Epithelial cell of prostate (primary cell): Measurements from ENCODE around the gene RIMS1.

ENCODE experiments used
- DNase-seq: peaks from one replicate; pipeline ENCODE4 v3.0.0-alpha.2; 2011; ENCODE audit warnings: low read depth, low spot score
- H3K27ac ChIP-seq: fragments of 450-650 bp; 2 replicates; pipeline ENCODE4 v1.5.1; 2017; ENCODE audit warnings: mild to moderate bottlenecking

The RIMS1 gene, protein sequence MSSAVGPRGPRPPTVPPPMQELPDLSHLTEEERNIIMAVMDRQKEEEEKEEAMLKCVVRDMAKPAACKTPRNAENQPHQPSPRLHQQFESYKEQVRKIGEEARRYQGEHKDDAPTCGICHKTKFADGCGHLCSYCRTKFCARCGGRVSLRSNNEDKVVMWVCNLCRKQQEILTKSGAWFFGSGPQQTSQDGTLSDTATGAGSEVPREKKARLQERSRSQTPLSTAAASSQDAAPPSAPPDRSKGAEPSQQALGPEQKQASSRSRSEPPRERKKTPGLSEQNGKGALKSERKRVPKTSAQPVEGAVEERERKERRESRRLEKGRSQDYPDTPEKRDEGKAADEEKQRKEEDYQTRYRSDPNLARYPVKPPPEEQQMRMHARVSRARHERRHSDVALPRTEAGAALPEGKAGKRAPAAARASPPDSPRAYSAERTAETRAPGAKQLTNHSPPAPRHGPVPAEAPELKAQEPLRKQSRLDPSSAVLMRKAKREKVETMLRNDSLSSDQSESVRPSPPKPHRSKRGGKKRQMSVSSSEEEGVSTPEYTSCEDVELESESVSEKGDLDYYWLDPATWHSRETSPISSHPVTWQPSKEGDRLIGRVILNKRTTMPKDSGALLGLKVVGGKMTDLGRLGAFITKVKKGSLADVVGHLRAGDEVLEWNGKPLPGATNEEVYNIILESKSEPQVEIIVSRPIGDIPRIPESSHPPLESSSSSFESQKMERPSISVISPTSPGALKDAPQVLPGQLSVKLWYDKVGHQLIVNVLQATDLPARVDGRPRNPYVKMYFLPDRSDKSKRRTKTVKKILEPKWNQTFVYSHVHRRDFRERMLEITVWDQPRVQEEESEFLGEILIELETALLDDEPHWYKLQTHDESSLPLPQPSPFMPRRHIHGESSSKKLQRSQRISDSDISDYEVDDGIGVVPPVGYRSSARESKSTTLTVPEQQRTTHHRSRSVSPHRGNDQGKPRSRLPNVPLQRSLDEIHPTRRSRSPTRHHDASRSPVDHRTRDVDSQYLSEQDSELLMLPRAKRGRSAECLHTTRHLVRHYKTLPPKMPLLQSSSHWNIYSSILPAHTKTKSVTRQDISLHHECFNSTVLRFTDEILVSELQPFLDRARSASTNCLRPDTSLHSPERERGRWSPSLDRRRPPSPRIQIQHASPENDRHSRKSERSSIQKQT (N-terminal part only)

DNA sequence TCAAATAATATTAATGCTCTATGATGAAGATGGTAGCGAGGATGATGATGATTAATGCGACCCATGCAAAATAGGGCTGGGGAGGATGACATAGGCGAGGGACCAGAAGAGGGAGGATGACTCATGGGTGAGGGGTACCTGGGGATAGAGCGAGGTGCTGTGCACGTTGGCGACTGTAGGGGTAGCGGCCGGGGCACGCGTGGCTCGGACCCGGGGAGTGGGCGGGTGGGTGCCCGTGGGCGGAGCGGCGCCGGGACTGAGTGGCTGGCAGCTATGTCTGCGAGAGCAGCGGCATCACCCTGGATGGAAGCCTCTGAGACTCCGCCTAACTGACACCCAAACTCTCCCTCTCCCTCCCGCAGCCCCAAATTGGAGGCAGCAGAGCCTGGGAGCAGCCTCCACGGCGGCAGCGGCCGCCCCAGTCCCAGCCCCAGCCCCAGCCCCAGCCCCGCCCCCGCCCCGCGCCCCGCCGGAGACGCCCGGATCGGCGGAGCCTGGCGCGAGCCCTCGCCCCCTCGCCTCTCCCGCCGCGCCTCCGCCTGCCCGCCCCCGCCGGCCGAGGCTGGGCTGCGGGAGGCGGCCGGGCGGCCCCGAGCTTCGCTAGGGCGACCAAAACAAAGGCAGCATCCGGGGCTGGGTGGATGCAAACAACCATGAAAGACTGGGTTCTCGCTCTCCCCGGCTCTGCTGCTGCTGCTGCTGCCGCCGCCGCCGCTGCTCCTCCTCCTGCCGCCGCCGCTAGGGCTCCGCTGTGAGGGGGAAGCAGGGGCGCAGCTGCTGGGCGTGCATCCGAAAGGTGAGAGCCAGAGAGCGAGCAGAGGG lies at the start of gene RIMS1:
Gene RIMS1, plus strand, starts transcription at position 367 of the 822 bp plus-strand sequence. CDS start 474 bp downstream, outside the sequence.
- no peak for DNase-seq
- no peak within 1 kb of the TSS for H3K27ac ChIP-seq

DNA sequence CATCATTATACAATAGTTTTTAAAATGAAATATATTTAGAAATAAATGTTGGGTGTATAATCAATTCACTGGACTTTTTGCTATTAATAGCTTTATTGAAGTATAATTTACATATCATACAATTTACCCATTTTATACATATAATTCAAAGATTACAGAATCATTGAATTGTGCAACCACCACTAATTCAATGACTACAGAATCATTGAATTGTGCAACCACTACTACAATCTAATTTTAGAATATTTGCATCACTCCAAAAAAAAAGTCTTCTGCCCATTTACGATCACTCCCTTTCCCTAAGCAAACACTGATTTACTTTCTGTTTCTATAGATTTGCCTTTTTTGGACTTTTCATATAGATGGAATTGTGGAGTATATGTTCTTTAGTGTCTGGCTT lies 35.1 kb upstream of the RIMS1 start:
- no peak for DNase-seq
- no peak overlapping the region for H3K27ac ChIP-seq

DNA sequence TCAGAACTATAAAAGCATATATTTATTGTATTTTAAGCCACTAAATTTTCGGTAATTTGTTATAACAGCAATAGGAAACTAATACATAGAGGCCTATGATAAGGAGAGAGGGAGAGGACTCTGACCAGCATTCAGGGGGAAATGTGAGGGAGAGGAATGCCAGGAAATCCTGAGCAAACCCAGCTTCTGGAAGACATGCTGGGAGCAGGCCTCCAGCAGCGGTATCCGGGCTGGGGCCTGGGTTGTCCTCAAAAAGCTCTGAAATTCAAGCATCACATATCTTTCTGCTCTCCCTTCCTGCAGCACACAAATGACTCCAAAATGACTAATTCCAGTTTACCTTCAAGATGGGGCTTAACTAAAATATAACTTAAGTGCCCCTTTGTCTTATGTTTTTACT lies 33.4 kb upstream of the RIMS1 start:
- DNase-seq, result no peak
- no peak overlapping the region for H3K27ac ChIP-seq

DNA sequence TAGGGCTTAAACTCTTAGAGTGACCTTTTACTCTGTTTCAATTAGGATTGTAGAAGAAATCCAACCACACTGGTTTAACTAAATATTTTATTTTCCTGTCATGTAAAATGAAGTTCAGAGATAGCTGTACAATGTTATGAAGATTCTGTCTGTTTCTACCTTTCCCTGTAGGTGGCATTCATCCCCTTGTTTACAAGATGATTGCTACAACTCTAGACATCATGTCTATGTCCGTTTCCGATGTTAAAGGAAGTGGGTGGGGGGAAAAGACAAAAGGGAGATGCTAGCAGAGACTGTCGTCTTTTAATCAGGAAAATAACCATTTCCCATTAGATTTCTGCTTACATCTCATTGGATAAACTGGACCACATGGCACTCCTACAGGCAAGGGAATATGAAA lies 30.9 kb upstream of the RIMS1 start:
- DNase-seq, result no peak
- no peak overlapping the region for H3K27ac ChIP-seq

DNA sequence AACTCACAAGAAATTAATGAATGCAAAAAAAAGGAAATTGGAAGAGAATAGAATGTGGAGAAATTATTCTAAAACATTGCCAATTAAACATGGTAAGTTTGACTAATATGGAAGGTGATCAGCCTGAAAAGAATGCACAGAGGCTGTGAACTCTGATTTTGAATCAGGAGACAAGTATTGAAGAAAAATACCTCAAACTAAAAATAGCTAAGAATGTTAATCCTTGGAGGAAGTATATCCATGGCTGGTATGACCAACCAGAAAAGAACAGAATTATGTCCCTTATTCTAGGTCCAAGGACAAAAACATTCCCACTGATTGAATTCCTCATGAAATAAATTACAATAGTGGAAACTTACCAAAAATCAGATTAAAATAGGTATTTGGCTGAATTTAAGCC lies 7.3 kb upstream of the RIMS1 start:
- DNase-seq, result no peak
- no peak overlapping the region for H3K27ac ChIP-seq

DNA sequence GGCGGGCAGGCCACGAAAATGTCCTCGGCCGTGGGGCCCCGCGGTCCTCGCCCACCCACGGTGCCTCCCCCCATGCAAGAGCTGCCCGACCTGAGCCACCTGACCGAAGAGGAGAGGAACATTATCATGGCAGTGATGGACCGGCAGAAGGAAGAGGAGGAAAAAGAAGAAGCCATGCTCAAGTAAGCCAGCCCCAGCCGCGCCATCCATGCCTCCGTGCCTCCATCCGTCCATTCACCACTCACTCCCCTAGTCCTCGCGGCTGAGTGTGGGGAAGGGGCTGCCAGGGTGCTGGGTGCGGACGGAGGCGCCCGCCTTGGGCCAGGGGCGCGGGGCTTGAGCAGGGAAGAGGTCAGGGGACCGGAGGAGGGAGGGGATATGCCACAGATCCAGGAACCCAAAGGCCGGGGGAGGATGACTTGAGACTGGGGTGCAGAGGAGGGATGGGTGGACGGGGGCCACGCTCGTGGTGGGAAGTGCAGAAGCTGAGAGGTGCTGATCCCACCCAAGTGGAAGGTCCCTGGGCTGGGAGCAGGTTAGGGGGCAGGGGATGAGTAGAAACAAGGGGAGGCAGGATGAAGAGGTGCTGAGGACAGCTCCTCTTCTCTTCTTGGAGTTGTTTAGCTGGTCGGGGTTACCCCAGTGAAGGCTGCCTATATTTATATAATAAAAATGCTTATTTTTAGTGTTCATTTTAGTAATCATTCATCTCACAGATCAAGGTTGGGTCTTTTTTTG lies 825 bp downstream of the RIMS1 start:
- DNase-seq, result no peak
- no peak overlapping the region for H3K27ac ChIP-seq

DNA sequence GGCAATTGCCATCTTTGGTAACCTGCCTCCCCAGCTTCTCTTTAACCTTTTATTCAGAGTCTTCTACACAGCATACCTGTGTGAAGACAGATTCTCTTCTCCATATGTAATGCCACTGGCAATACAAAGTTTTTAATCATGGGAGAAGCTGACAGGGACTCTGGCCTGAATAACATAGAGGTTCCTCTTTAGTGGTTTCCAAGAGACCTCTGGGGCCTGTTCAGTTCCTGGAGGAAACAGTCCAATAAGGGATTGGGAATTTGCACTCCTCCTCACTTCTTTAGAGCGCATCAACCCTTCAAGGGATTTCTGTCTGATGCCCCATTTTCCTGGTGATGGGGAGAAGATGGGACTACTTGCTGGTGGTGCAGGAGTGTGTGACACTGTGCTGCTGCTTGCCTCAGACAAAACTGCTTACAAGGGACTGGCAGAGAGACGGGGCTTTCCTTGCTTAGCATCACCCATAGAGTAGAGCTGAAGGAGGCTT lies 1.4 kb downstream of the RIMS1 start:
- H3K27ac ChIP-seq, result no peak overlapping the region
- DNase-seq, result no peak

DNA sequence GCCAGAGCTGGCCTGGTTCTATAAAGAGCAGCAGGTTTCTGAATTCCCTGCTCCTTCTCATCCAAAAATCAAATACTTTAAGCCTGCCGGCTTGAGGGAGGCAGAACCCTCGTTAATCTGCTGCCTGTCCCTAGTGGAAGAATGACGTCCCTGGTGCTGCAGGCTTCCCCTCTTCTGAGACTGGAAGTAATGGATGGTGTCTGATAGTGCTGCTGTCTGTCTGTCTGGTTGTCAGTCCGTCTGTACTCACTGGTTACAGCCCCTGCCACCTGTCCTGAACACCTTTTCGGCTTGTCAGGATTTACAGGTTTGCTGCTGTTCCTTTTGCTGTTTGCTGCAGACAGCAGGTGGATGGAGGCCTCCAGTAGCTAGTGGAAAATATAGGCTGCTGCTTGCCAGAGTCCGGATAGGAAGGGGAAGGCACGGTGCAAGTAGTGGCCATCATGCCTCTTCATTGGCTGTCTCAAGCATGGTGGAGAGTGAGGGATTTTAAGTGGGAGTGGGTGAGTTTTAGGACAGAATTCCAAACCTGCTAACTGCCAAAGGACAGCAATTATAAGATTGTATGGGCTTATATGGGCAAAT lies 2.5 kb downstream of the RIMS1 start:
- H3K27ac ChIP-seq, result no peak overlapping the region
- DNase-seq, result no peak

DNA sequence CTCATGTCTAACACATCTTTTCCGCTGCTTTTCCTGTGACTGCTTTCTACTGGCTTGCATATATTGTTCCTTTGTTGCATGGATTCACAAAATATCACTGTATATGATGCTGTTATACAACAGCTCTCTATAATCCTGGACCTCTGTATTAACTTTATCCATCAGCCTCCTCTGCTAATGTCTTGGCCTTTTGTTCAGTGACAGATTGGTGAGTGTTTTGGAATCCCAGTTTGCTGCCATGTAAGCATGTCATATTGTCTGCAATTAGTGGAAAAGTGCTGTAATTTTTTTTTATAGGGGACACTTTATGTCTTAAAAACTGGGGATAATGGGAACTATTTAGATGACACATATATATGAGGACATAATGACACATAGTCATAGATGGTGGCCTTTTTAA lies 3.0 kb downstream of the RIMS1 start:
- H3K27ac ChIP-seq, result no peak overlapping the region
- DNase-seq, result no peak

DNA sequence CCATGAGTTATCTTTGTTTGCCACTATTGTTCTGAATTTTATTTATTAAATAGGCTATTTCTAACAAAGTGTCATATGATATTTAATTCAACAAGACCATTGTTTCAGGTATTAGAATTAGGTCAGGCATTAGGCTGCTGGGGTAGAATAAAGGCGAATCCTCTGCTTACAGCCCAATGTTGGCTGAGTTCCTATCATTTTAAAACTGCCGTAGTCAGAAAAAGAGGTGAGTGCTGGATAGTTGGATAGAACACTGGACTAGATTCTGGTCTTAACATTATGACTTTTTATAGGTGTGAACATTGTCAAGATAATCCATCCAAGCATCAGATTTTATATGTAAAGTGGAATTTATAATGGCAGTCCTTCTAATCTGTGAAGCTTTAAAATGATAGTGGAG lies 6.3 kb downstream of the RIMS1 start:
- H3K27ac ChIP-seq, result no peak overlapping the region
- DNase-seq, result no peak

DNA sequence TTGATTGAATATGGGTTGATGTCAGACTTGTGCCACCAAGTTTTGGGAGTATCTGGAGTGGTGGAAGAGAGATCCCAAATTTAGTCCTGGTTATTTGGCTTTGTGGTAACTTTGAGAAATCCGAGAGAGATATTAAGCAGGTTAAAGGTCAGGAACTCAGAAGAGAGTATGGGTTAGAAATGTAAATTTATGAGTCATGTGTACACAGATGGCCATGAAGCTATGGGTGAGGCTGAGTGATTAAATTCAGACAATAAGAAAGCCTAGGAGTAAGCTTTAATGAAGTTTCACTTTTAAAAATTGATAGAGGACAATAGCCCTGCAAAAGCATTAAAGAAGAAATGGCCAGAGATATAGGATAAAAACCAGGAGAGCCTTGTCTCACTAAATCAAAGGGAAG lies 14.3 kb downstream of the RIMS1 start:
- DNase-seq, result no peak
- H3K27ac ChIP-seq, result no peak overlapping the region

DNA sequence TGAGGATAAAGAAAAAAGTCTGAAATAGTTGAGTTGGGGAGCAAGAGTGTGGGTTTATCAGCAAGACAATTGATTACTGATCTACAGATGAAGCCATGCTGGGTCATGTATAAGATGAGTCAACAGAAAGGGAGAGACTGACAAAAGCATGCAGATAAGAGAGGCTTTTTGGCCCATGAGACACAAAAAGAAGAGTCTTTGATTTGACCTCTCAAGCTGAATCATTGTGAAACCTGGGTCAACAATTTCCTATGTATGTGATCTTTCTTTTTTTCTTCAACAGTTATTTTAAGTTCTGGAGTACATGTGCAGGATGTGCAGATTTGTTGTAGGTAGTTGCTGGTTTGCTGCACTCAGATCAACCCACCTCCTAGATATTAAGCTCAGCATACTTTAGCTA lies 15.9 kb downstream of the RIMS1 start:
- no peak for DNase-seq
- H3K27ac ChIP-seq, result no peak overlapping the region

DNA sequence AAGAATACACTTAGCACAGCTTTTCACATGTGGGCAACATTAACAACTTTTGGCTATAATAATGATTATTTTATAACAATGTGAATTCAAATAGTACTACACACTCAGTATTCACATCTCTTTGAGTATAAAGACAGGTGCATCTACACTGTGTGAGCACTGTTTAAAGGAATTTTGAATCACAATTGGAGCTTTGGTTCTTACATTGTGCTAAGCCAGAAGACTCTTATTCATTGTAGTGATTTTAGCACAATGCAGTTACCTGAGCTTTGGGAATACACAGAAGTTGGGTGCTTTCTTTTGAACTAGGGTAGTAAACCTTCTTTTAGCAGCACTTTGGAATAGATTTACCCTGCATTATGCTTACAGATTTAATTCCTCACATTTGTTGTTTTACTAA lies 20.5 kb downstream of the RIMS1 start:
- no peak overlapping the region for H3K27ac ChIP-seq
- DNase-seq, result no peak

DNA sequence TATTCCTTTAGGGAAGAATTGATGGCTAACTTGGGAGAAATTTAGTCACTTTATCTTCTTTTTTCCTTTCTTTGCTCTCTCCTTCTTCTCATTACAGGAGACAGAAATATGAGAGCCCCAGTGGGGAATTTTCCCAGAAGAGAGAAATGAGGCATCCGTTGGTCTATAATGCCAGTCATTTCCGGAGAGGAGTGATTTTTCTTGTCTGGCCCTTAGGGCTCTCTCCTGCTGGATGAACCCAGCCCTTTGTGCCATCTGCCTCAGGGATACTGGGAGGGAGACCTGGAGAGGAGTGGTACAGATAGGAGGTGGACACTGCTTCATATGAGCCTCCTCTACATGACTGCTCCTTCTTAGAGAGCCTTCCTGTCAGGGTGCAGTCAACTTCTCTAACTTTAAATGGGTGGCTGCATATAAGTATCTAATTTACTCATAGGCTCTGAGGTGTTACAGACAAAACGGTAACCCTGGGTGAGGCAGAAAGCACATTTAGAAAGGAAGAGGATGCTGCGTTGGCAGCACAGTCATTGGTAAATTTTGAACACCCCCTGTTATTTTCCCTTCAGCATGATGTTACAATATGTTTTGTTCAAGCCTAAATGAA lies 21.9 kb downstream of the RIMS1 start:
- DNase-seq, result no peak
- no peak overlapping the region for H3K27ac ChIP-seq

DNA sequence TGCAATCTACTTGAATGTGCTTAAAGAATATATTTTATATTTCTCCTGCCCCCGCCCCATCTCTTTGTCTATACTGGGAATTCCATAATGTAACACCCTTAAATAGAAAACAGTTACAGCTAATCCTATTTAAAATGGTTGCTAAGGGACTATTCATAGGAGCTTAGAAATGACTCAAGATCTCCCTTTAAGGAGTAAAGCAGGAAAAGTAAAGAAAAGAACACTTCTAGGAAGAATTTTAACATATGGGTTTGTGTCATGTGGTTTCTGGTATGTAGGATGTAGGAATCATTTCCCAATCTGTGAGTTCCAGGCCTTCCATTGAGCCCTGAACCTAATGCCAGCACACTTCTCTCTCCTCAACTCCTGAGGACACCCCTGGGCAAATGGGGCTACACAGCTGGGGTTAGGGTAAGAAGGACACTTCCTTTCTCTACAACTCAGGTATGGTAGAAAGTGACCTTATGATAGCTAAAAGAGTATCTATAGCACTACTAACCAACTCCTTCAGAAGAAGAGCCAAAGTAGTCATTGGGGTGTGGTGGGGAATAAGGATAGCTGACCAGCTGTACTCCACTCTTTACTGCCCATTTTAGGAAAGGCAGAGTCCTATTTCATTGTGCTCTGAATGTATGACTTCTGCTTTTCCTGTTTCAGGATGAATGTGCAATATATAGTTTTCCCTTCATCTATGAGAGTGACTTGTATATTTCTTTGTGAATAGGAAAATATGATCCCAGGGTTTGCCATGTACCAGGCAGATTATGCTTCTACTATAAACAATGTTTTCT lies 27.3 kb downstream of the RIMS1 start:
- no peak for DNase-seq
- no peak overlapping the region for H3K27ac ChIP-seq

DNA sequence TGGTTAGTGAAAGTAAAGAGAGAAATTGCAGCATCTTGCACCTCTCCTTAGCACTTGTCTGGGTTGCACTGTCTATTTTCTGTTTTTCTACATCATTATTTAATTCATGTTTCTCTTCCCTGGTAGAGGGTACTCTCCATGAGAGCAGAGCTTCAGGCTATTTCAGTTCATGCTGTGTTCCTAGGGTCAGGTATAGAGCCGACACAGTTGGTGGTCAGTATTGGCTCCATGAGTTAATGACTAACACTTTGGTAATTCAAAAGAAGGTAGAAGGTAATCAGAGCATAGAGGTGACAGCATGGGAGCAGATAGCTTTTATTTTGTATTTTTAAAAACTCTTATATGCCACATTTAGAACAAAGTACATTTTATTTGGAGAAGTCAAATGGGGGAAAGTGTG lies 42.7 kb downstream of the RIMS1 start:
- DNase-seq, result no peak
- H3K27ac ChIP-seq, result no peak overlapping the region

DNA sequence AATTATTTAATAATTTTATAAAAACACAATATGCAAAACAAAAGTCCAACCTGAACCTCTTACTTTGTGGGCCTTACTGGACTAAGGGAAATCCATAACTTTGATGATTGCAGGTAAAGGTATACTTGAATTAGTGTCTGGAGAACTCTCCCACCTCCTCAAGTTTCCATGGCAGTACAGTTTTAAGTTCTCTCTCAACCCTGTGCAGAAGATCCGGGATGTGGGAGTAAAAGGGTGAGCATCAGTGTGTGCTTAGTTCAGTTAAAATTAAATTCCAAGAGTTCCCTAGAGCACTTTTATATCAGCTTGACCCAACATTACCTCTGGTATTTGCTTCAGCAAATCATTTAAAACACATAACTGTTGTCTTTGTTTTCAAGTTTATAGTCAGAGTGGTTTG lies 47.5 kb downstream of the RIMS1 start:
- no peak overlapping the region for H3K27ac ChIP-seq
- no peak for DNase-seq

DNA sequence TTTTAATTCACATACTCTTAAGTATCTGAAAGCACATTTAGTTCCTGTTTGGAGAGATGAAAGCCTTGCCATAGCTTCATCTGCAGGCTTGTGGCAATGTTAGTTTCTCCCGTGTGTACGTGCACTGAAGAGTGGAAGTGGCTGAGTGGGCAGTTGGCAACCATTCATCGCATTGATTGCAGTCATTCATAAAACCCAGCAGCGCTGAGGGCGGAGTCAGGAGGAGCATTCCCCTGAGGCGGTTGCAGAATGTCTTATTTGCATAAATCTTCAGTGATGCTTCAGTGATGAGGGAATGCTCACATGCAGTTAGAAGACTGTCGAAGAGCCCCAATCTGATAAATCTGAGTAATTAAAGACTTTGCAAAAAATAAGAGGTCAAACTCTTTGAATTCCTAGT lies 79.1 kb downstream of the RIMS1 start:
- H3K27ac ChIP-seq, result no peak overlapping the region
- no peak for DNase-seq
